ENCODE measurements around the gene SLC26A4.
A peak's percentile ranks its signal among the peaks of the same experiment; 100 is the strongest.

Gene SLC26A4

GRCh38 chr7:107661081-107661864 lies 645 bp downstream of the SLC26A4 start:
- DNase-seq, result peak; percentile 27

- DNase-seq, result no peak
Measured at GRCh38 chr7:107661865-107662379, 1.3 kb downstream of the SLC26A4 start.

GRCh38 chr7:107663196-107663595 lies 2.6 kb downstream of the SLC26A4 start:
- no peak for DNase-seq

- DNase-seq, result no peak
Measured at GRCh38 chr7:107666790-107667189, 6.2 kb downstream of the SLC26A4 start.

GRCh38 chr7:107667341-107667740 lies 6.7 kb downstream of the SLC26A4 start:
- no peak for DNase-seq

GRCh38 chr7:107668296-107668695 lies 7.7 kb downstream of the SLC26A4 start:
- no peak for DNase-seq

GRCh38 chr7:107672183-107672582 lies 11.6 kb downstream of the SLC26A4 start:
- DNase-seq, result no peak

- DNase-seq, result no peak
Measured at GRCh38 chr7:107676249-107676648, 15.6 kb downstream of the SLC26A4 start.

GRCh38 chr7:107678110-107678753 lies 17.6 kb downstream of the SLC26A4 start:
- no peak for DNase-seq

- DNase-seq, result no peak
Measured at GRCh38 chr7:107680478-107680877, 19.9 kb downstream of the SLC26A4 start.

GRCh38 chr7:107682886-107683285 lies 22.3 kb downstream of the SLC26A4 start:
- no peak for DNase-seq

- no peak for DNase-seq
Measured at GRCh38 chr7:107684287-107684686, 23.7 kb downstream of the SLC26A4 start.

- DNase-seq, result no peak
Measured at GRCh38 chr7:107684947-107685463, 24.4 kb downstream of the SLC26A4 start.

- no peak for DNase-seq
Measured at GRCh38 chr7:107686816-107687387, 26.3 kb downstream of the SLC26A4 start.

GRCh38 chr7:107687656-107688055 lies 27.0 kb downstream of the SLC26A4 start:
- DNase-seq, result no peak

- no peak for DNase-seq
Measured at GRCh38 chr7:107689553-107689952, 28.9 kb downstream of the SLC26A4 start.

- no peak for DNase-seq
Measured at GRCh38 chr7:107690084-107690483, 29.5 kb downstream of the SLC26A4 start.

GRCh38 chr7:107690611-107691010 lies 30.0 kb downstream of the SLC26A4 start:
- no peak for DNase-seq

- DNase-seq, result no peak
Measured at GRCh38 chr7:107691716-107692115, 31.1 kb downstream of the SLC26A4 start.

GRCh38 chr7:107692501-107692900 lies 31.9 kb downstream of the SLC26A4 start:
- DNase-seq, result no peak

- no peak for DNase-seq
Measured at GRCh38 chr7:107693396-107693795, 32.8 kb downstream of the SLC26A4 start.

- no peak for DNase-seq
Measured at GRCh38 chr7:107694386-107694785, 33.8 kb downstream of the SLC26A4 start.

GRCh38 chr7:107696330-107696946 lies 35.8 kb downstream of the SLC26A4 start:
- no peak for DNase-seq

Measured in NCI-H1436 (cell line).